ENCODE data around the gene PRICKLE1. TPM values are rescaled to one million over a fixed set of nuclear protein-coding genes. Genes with fewer than 3 reads are reported as not detected.

The PRICKLE1 gene
- total and polyA plus RNA-seq, 2 of the 4 experiments (the other 2 are of a cell fraction) = 21.3 to 21.7 TPM

DNA sequence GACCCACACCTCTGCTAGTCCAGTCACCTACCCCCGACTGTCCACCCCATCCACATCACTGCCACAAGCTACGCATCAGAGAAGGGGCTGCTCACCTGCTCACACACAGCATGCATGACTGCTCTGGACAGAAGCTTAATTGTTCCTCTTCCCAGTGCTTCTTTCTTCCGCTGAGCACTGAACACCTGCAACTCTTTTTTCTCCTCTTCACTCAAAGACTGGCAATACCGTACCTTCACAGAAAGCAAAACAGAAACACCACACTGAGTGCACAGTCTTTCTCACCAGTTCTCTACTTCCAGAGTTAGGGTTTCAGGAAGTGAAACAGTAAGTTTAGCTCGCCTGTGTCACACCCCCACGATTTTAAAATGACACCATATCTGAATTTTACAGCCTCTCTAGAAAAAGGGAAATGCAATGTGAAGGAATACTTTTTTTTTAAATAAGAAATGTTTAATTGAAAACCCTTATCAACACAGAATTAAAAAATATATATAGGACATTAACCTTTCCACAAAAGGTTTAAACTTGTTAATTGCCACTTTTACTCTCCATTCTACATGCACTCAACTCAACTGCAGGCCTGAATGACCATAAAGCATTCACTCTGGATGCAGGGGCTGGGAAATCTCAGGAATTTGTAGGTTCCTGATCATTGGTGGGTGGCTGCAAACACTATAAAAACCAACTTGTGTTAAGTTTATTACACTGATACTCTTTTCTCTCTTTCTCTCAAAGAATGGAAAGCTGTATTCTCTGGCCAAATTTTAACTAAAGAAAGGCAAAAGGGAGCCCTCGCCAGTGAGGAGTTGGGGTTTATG, 120.0 kb downstream of the PRICKLE1 start:
- Histone ChIP-seq H3K9ac (ENCODE audit: low read depth, low read length) (no peak overlapping the region), H2BK120ac (ENCODE audit: low read depth, low read length) (no peak overlapping the region), H3K79me1 (ENCODE audit: low read depth in 1 of 2, low read length in 2 of 2) (peaks cover 3 to 54% of the 10 kb centered on the region in 2 experiments; a peak in 3 of 4 replicates), H3K36me3 (ENCODE audit: control insufficient read depth, insufficient read depth, low read length) (peaks cover 25% of the 10 kb centered on the region), H3K56ac (ENCODE audit: extremely low read depth, insufficient read depth, low read length) (no peak overlapping the region), H3K14ac (replicated peaks; ENCODE audit: low read depth, low read length) (0 out of 2 replicates have a peak overlapping the region, but pooled peaks have one; percentile 21), H2AK5ac (ENCODE audit: low read depth, low read length) (no peak overlapping the region), H2BK15ac (ENCODE audit: low read depth, low read length) (no peak overlapping the region), H3K9me3 (ENCODE audit: control insufficient read depth, insufficient read depth, low read length) (no peaks in the 10 kb centered on the region), H2BK20ac (ENCODE audit: low read depth, low read length) (no peak overlapping the region), H4K5ac (ENCODE audit: low read depth, low read length) (no peak overlapping the region), H3K4ac (ENCODE audit: low read depth, low read length) (no peak overlapping the region), H4K91ac (ENCODE audit: insufficient read depth, low read depth, low read length) (no peak overlapping the region), H3K4me1 (ENCODE audit: control insufficient read depth, insufficient read depth, low read length) (peaks cover 8% of the 10 kb centered on the region), H3K27ac (ENCODE audit: insufficient read depth, low read length) (no peak overlapping the region), H3K23ac (ENCODE audit: low read depth, low read length) (no peak overlapping the region; the same call in 1 of the 2 replicates), H2BK5ac (ENCODE audit: low read depth, low read length, poor library complexity, severe bottlenecking) (no peak overlapping the region), H4K20me1 (ENCODE audit: insufficient read depth, low read length) (peaks cover 3% of the 10 kb centered on the region; the same call in 1 of the 2 replicates), H2AFZ (replicated peaks; ENCODE audit: low read length, poor library complexity) (no peak overlapping the region), H3K18ac (ENCODE audit: low read depth, low read length) (no peak overlapping the region), H3K27me3 (ENCODE audit: control insufficient read depth, insufficient read depth, low read length) (no peaks in the 10 kb centered on the region), H3K4me3 (ENCODE audit: insufficient read depth, low read depth, low read length) (no peak overlapping the region), H3K9me1 (ENCODE audit: insufficient read depth, low read length) (peaks cover 11% of the 10 kb centered on the region; the same call in 1 of the 2 replicates), H2AK9ac (replicated peaks; ENCODE audit: low read depth, low read length, poor library complexity) (no peak overlapping the region), H4K8ac (ENCODE audit: low read depth in 2 of 2, low read length in 2 of 2) (0 out of 4 replicates have a peak overlapping the region, but pooled peaks of 1 of the 2 experiments have one; percentile 16), H3K4me2 (ENCODE audit: low read depth, low read length) (no peak overlapping the region)
- no peak for TF ChIP-seq MAFK (IDR thresholded peaks at IDR 0.05; ENCODE audit: low read depth, low read length)
- no peak for TF ChIP-seq MXI1 (IDR thresholded peaks at IDR 0.05; ENCODE audit: borderline replicate concordance, low read depth, low read length)
- TF ChIP-seq SMC3 (IDR thresholded peaks at IDR 0.05; ENCODE audit: low read depth, low read length) = no peak
- no peak for TF ChIP-seq RCOR1 (IDR thresholded peaks at IDR 0.05; ENCODE audit: insufficient replicate concordance, low read length)
- no peak for TF ChIP-seq POLR2A (IDR thresholded peaks at IDR 0.05; ENCODE audit: low read depth, low read length)
- TF ChIP-seq FOS (IDR thresholded peaks at IDR 0.05; ENCODE audit: low read depth, low read length) = no peak
- TF ChIP-seq BHLHE40 (IDR thresholded peaks at IDR 0.05; ENCODE audit: low read depth, low read length) = no peak
- no peak for TF ChIP-seq CHD1 (IDR thresholded peaks at IDR 0.05; ENCODE audit: low read depth, low read length)
- BruUV-seq (replicated peaks) = no TSS peak
- dilution Hi-C loops (cut with HindIII; ENCODE audit: low sequenced_read_pairs, unreplicated experiment) (no loop called here), in situ Hi-C loops (cut with MboI; ENCODE audit: low sequenced_read_pairs) (no loop called here), intact Hi-C loops (cut with micrococcal nuclease) (no loop called here)
- CTCF ChIA-PET = no interaction called here
- POLR2A ChIA-PET (ENCODE audit: unreplicated experiment) = no interaction called here
- no peak for DNase-seq
- ATAC-seq (ENCODE audit: low read depth) = no peak
- WGBS, 2 experiments (ENCODE audit: extremely low coverage in 2 of 2, insufficient read length in 1 of 2) = 100% methylated on average over 2 of the region's 7 CpGs; no CpG with 5 or more reads in 1 of the 2 experiments
